Limb (tissue), 2 donors: Measurements from ENCODE around the gene SUV39H1.

ENCODE experiments used
- DNase-seq, 2 donors: peaks; one replicate each; pipeline ENCODE4 v3.0.0-alpha.2; 2016; ENCODE audit errors: extremely low spot score in 2 of 2

SUV39H1 gene

DNA sequence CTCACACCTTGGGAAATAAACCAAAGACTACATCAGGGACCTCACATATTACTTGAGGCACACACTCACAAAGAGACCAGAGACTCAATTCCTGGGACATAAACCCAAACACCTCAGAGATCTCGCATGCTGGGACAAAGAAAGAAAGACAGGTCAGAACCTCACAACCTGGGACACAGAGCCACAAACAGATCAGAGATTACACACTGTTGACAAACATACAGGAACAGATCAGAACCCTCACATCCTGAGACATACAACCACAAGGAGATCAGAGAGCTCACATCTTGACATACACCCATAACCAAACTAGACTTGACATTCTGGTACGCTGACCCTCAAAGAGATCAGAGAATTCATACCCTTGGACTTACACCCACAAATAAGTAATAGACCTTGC, 17.3 kb downstream of the SUV39H1 start:
- no peak for DNase-seq

DNA sequence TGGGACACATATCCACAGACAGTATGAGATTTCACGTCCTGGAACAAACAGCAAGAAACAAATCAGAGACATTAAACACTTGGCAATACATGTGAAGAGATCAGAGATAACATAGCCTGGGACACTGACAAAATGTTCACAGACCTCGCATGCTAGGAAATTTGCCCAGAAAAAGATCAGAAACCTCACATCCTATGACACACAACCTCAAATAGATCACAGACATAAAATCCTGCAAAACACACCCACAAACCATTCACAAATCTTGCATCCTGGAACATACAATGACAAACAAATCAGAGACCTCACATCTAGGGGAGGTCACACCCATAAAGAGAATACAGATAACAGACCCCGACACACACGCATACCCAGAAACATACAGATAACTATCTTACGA, 18.0 kb downstream of the SUV39H1 start:
- no peak for DNase-seq

DNA sequence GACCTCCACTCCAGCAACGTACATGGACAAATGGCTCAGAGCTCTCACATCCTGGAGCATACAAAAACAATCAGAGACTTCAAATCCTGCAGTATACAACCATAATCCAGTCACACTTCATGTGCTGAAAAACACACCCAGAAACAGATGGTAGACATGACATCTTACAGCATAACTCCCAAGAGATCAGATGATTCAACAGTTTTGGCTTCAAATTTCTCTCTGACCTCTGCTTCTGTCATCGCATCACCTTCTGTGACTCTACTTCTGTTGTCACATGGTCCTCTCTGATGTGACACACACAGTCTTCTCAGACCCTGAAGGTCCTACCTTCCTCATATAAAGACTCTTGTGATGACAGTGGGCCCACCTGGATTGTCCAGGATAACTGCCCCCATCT, 18.5 kb downstream of the SUV39H1 start:
- DNase-seq = no peak

DNA sequence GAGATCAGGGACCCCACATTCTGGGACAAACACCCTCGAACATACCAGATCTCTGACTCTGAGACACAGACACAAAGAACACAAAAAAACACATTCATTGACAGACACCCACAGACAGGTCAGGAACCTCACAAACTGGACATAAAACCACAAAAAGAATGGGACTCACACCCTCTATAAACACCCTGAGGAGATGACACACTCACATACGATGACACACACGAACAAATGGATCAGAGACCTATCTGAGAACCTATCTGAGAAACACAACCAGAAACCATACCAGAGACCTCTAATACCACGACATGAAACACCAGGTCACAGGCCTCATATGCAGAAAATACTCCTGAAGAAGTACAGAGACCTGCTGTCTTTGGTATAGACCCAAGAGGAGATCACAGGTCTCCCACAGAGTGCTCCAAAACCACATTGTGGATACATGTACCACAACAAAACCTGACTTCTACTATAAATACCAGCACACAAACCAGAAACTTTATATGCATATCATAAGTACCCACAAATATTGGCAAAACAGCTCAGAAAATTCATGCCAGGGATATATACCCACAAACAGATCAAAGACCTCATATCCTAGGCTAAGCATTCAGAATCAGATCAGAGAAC, 19.5 kb downstream of the SUV39H1 start:
- DNase-seq = no peak

DNA sequence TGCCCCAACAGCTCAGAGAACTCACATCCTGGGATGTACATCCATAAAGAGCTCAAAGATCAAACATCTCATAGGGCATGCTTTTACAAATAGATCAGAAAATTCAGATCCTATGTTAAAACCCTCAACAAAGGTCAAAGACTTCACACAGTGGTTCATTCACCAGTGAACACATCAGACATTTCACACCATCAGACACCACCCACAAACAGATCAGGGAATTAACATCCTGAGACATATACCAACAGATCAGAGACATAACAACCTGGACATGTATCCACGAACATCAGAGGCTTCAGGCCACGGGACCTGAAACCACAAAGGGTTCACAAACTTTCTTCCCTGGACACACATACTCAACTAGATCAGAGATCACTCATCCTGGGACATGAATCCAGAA, 23.4 kb downstream of the SUV39H1 start:
- no peak for DNase-seq

DNA sequence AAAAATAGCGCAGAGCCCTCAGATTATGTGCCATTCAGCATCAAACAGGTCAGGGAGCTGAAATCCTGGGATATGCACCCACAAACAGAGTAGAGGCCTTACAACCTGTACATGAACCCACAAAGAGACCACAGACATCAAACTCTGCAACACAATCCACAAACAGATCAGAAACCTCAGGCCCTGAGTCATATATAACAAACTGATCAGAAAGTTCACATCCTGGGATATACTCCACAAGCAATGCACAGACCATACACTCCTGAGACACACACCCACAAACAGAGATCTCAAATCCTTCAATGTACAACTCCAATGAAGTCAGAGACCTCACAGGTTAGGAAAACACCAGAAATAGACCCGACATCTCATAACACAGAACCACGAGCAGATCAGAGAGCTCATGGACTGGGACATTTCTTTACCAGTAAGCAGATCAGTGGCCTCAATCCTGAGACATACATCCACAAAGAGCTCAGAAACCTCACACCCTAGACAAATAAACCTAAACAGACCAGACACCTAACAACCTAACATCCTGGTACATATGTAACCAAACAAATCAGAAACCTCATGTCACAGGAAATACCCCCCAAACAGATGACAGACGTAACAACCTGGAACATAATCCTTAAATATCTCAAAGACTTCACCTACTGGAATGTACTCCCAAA, 24.2 kb downstream of the SUV39H1 start:
- no peak for DNase-seq

DNA sequence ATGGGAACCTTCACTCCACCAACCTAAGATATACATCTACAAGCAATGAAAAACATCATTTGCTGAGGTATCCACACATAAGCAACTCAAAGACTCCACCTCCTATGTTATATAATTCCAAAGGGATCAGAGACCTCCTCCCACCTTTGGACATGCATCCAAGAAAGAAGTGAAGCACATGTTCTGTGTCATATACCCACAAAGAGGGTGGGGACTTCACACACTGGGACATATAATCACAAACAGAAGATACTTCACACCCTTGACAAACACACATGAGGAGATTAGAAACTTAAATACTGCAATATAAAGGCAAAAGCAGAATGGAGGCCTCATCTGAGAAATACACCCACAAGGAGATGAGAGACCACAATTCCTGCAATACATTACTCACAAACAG, 25.4 kb downstream of the SUV39H1 start:
- DNase-seq = no peak

DNA sequence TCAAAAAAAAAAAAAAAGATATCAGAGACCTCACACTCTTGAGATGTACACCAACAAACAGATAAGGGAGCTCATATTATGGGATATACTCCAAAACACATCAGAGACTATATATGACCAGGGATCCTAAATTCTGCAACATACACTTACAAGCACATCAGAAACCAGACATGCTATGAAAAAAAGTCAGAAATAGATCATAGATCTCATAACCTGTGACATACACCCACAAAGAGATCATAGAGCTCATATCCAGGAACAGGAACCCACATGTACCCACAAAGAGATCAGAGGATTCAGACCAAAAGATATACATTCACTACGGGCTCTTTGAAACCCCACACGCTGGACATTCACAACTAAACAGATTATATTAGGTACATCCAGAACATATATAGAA, 30.1 kb downstream of the SUV39H1 start:
- DNase-seq = no peak

DNA sequence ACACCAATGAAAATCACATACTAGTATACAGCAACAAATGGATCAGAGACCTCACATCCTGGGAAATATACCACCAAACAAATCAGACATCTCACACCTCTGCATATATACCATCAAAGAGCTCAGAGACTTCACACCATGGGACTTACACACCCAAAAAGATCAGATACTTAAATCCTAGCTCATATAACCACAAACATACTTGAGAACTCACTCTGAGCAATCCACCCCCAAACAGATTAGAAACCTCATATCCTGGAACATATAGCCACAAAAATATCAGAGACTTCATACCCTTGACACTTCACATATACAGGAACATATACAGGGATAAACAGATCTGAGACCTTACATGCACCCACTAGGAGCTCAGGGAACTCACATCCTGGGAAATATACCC, 32.1 kb downstream of the SUV39H1 start:
- no peak for DNase-seq

DNA sequence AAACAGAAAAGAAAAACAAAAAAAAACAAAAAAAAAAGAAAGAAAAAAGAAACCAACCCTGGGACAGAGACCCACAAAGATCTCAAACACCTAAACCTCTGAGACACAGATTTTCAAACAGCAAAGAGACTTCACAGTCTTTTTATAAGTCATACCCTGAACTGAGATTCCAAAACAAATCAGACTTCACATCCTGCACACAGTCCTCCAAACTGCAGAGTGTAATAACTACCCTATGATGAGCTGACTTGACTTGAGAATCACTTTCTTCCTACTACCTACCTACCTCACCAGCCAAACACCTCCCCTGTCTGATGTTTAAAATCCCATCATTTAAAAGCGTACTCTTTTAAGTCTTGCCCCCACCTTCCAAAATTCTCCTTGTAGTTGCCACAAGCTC, 39.8 kb downstream of the SUV39H1 start:
- no peak for DNase-seq

DNA sequence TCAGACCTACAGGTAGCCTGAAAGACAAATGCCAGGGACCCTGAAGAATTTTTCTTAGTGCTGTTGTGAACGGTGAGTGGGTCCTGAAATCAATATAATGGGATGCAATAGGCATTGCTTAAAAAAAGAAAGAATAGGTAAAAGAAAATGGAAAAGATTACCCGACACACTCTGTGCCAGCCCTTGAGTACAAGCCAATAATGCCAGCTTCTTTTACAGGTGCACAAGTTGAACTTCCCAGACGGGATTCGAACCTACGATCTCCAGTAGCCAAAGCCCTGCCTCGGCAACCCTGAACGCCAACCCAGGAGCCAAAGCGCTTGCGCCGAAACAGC, 40.3 kb downstream of the SUV39H1 start:
- DNase-seq = no peak

DNA sequence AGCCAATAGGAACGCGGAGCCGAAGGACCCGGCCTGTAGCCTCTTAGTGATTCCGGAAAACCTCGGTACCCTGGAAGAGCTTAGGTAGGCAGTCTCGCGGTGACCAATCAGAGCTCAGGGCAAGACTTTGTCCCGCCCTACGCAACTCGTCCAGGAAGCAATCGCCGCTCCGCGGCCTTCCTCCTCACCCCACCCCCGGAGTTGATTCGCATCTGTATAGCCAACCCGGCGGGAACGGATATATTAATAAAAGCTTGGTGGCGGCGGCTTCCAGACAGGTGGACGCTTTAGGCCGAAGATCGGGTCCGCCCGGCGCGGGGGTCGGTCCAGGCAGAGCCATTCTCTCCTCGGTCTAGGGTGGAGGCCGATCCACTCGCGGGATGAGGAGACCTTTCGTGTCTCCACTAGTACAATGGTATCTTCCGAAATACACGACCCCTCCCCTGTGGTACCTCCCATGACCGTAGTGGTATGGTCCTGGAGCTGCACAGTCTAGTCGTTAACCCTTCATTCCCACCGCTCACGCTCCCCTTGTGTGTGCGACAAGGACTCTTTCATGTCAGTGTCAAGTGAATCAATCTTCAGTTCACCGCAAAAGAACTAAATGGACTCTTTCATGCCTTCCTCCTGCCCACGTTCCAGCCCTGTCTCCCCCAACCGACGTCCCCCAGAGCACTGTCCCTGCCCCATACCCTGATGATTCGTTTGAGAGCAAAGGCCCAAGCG, 40.8 kb downstream of the SUV39H1 start:
- DNase-seq = peak; percentile 87 to 93

DNA sequence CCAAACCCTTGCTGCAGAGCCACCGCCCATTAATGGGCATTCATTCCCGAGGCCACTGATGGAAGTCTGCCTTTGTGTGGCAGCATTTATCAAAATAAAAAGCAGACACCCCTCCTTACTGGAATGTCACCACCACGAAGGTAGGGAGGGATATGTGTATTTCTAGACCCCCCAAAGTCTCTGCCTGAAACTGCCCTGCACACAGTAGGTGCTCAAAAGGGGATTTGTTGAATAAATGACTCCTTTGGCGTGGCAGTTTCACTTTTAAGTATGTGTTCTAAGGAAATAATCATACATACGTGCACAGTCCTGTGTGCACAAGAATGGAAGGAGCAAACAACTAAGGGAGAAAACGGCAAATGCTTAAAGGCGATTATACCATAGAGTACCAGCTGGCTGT, 41.4 kb downstream of the SUV39H1 start:
- no peak for DNase-seq

DNA sequence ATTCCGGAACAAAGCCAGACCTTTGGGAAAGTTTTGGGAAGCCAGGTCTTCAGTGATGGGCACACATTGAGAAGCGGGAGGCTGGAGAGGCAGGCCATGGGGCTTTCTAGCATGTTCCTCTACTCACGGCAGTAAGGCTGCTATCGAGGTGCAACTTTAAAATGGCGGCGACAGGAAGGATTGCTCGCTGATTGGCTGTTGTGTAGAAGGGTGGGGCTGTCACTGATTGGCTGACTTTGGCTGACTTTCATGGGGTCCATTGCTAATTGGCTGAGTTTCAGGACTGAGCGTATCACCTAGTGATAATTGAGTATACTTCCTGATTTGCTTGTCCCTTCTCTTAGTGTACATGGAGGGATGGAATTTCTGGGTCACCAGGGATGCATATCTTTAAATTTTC, 45.3 kb downstream of the SUV39H1 start:
- DNase-seq = no peak

DNA sequence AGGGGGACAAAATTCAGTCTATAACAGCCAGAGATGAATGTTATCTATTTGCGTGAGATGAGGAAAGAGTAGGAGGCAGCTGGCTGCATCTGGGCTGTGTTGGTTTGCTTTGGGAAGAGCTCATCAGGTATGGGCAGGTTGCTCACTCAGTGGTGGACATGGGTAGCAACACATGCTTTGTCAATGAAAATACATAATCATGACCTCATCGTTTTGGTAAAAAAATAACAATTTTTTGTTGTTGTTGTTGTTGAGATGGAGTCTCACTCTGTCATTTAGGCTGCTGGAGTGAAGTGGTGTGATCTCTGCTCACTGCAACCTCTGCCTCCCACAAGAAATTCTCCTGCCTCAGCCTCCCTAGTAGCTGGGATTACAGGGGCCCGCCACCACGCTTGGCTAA, 48.7 kb downstream of the SUV39H1 start:
- no peak for DNase-seq

DNA sequence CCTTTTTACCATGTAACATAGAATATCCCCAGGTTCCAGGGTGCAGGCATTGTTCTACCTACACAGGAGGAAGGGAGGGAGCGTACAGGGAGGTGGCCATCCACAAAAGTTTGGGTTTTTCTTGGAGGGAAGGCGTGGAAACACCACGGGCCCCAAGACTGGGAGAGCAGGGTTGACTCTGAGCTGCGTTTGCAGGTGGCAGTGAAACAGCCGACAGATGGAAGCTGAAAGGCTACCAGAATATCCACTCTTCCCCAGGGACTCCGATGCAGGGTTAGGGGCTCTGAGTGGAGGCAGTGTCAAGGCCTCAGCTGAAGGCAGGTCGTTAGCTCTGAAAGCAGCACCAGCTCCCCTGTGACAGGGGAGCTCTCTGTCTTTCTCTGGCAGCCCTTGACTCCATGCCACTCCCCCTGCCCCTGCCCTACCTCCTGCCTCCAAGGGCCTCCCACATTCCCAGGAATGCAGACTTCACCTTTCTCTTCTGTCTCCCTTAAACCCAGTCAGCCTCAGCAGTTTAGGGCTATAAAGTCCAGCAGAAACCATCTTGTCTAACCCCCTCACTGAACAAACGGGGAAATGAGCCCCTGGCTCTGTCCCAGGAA, 51.0 kb downstream of the SUV39H1 start:
- no peak for DNase-seq

DNA sequence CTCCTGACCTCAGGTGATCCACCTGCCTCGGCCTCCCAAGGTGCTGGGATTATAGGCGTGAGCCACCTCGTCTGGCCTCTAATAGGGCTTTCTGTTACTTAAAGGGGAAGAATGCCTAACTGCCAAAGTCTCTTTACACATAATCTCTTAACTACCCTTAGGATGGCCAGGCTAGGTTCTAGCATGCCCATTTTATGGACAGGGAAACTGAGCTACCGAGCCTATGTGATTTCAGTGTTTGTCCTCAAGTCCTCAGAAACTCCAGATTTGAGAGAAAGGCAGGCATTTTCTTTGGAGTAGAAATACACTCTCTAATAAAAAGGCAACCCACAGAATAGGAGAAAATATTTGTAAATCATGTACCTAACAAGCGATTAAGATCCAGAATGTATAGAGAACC, 52.6 kb downstream of the SUV39H1 start:
- no peak for DNase-seq

DNA sequence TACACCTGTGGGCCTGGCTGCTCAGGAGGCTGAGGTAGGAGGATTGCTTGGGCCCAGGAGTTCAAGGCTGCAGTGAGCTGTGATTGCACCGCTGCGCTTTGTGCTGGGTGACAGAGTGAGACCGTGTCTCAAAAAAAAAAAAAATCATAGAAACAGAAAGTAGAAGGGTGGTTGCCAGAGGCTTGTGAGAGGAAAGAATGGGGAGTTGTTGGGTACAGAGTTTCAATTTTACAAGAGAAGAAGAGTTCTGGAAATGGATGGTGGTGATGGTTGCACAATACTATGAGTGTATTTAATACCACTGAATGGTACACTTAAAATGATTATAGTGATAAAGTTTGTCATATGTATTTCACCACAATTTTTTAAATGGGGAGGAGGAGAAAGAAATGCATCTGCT, 54.8 kb downstream of the SUV39H1 start:
- no peak for DNase-seq

DNA sequence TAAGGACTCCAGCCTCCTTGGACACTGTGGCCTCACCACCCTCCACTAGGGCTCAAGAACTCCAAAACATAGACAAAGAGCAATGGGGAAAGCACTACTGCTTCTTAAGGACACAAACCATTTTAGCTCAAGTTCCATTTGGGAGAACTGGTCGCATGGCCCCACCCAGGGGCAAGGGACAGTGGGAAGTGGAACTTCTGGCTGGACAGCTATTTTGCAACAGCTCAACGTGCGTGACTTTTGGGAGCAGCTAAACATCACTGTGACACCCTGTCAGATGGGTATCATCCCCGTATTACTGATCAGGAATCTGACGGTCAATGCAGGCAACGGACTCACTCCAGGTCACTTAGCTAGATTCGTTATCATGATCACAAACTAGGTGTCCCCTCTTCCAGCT, 56.0 kb downstream of the SUV39H1 start:
- DNase-seq = no peak

DNA sequence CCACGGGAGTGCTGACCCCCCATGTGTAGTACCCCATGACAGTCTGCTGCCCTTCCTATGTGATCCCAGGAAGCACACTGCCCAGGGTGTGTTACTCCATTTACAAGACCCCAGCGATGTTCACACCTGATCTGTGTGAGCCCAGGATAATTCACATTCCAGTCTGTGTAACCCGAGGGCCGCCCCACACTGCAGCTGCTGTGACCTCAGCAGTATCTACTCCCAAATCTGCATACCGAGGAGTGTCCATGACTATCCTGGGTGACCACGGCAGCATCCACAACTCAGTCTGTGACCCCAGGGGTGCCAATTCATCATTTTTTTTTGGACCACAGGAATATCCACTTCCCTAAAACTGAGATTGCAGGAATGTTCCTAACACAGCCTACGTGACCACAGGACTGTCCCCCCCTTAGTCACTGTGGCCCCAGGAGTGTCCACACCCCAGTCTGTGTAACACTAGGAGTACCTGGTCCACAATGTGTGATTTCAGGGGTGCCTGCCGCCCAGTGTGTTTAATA, 57.2 kb downstream of the SUV39H1 start:
- DNase-seq = no peak

DNA sequence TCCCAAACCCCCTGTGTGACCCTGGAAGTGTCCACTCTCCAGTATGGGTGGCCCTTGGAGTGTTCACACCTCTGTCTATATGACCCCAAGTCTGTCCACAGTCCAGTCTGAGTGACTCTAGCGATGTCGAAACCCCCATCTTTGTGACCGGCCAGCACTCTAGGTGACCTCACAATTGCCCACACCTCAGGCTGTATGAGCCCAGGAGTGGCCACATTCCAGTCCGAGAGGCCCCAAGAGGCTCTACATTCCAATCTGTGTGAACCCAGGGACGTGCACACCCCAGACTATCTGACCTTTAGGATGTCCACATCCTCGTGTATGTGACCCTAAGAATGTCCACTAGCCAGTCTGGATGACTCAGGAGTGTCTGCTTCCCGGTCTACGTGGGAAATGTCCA, 57.7 kb downstream of the SUV39H1 start:
- DNase-seq = no peak
